ENCODE measurements around the gene KASH5.

KASH5 gene

GRCh38 chr19:49427339-49427738 lies 39.3 kb downstream of the KASH5 start:
- Mint-ChIP-seq H3K27ac (no peak overlapping the region), H3K36me3 (ENCODE audit: low read depth) (no peaks in the 10 kb centered on the region), H3K4me1 (ENCODE audit: low read depth) (peaks cover 43% of the 10 kb centered on the region), H3K27me3 (ENCODE audit: low read depth) (peaks cover 86% of the 10 kb centered on the region), H3K4me3 (no peak overlapping the region), H3K9me3 (no peaks in the 10 kb centered on the region)
- DNase-seq (ENCODE audit: low spot score), result no peak

DNA sequence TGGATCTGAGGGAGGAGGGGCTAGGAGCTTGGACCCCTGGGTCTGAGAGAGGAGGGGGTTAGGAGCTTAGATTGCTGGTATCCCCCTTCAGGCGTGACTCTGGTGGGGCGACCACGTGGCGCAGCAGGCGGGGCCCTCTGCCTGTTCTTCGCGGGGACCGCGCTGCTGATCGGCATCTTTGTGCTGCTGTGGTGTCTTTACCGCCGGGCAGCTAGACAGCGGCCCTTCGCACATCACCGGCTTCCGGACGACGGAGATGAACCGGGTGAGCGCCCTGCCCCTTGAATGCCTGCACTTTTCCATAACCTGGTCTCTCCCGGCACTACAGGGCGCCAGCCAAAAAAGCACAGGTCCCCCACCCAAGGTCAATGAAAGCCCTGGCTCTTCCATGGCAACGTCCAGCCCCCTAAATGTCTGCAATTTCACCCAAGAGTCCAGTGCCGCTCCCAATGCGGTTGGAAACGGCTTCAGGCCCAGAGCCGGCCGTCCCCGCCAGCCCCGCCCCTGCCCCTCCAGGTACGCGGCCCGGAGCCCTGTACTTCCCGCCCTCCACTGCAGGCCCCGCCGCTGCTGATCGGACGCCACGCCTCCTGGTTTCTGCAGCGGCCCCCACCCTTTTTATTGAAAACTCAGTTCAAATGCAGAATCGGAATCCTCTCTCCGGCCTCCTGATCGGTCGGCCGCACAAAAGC lies 40.0 kb downstream of the KASH5 start:
- peaks cover 85% of the 10 kb centered on the region for H3K27me3 Mint-ChIP-seq (ENCODE audit: low read depth)
- DNase-seq (ENCODE audit: low spot score), result peak; percentile 25
- H3K4me1 Mint-ChIP-seq (ENCODE audit: low read depth), result peaks cover 41% of the 10 kb centered on the region
- H3K9me3 Mint-ChIP-seq, result no peaks in the 10 kb centered on the region
- H3K27ac Mint-ChIP-seq, result no peak overlapping the region
- no peaks in the 10 kb centered on the region for H3K36me3 Mint-ChIP-seq (ENCODE audit: low read depth)
- H3K4me3 Mint-ChIP-seq, result peak overlapping the region; percentile 53

DNA sequence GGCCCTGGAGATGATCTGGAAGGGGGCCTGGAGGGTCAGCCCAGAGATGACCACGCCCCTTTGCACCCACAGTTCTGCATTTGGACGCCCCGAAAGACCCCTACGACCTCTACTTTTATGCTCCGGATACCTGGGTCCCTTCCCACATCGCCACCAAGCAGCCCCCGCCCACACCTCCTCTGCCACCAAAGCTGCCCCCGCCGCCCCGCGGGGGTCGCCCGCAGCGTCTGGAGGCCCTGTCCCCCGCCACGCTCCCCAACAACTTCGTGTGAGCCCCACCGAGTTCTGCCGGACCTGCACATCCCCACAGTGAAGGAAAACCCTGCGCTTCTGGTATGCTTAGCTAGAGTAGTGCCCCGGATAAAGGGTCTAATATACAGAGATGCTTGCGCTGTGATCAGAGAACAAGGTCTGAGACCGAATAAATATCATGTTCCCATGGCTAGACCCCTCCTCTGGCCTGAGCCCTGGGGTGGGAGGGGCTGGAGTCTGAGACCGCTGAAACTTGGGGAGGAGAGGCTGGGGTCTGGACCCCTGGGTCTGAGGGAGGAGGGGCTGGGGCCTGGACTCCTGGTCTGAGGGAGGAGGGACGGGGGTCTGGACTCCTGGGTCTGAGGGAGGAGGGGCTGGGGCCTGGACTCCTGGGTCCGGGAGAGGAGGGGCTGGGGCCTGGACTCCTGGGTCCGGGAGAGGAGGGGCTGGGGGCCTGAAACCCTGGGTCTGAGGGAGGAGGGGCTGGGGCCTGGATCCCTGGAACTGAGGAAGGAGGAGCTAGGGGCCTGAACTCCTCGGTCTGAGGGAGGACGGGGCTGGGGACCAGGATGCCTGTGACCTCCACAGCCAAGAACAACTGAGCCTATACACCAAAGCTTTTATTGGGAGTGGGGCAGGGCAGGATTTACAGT lies 40.8 kb downstream of the KASH5 start:
- peak overlapping the region; percentile 53 for H3K4me3 Mint-ChIP-seq
- peaks cover 36% of the 10 kb centered on the region for H3K4me1 Mint-ChIP-seq (ENCODE audit: low read depth)
- H3K9me3 Mint-ChIP-seq, result no peaks in the 10 kb centered on the region
- no peaks in the 10 kb centered on the region for H3K36me3 Mint-ChIP-seq (ENCODE audit: low read depth)
- no peak for DNase-seq (ENCODE audit: low spot score)
- peaks cover 87% of the 10 kb centered on the region for H3K27me3 Mint-ChIP-seq (ENCODE audit: low read depth)
- no peak overlapping the region for H3K27ac Mint-ChIP-seq

GRCh38 chr19:49430172-49430677 lies 42.2 kb downstream of the KASH5 start:
- no peak for DNase-seq (ENCODE audit: low spot score)
- Mint-ChIP-seq H3K27ac (no peak overlapping the region), H3K4me1 (ENCODE audit: low read depth) (peaks cover 27% of the 10 kb centered on the region), H3K36me3 (ENCODE audit: low read depth) (no peaks in the 10 kb centered on the region), H3K27me3 (ENCODE audit: low read depth) (peaks cover 85% of the 10 kb centered on the region), H3K4me3 (no peak overlapping the region), H3K9me3 (no peaks in the 10 kb centered on the region)

- Mint-ChIP-seq H3K27me3 (ENCODE audit: low read depth) (peaks cover 85% of the 10 kb centered on the region), H3K9me3 (no peaks in the 10 kb centered on the region), H3K27ac (no peak overlapping the region), H3K4me3 (no peak overlapping the region), H3K36me3 (ENCODE audit: low read depth) (no peaks in the 10 kb centered on the region), H3K4me1 (ENCODE audit: low read depth) (peaks cover 33% of the 10 kb centered on the region)
- no peak for DNase-seq (ENCODE audit: low spot score)
Observed at GRCh38 chr19:49430678-49431329, 42.8 kb downstream of the KASH5 start.

DNA sequence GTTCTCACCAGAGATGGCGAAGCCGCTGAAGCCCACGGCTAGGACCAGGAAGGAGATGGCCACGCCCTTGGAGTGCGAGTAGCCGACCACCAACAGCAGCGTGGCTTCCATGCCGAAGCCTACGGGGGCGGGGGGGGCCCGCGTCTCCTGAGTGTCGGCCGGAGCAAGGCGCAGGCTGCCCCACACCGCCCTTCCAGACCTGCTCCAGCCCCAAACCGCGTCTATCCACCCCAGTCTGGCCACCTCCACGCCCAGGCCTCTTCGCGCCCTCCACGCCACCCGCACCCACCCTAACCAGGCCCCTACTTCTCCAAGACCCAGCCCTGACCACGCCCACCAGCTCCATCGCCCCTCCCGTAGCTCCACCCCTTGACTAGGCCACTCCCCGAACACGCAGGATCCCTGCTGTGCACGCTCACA lies 43.3 kb downstream of the KASH5 start:
- Mint-ChIP-seq H3K9me3 (no peaks in the 10 kb centered on the region), H3K27ac (no peak overlapping the region), H3K27me3 (ENCODE audit: low read depth) (peaks cover 85% of the 10 kb centered on the region), H3K4me1 (ENCODE audit: low read depth) (peaks cover 36% of the 10 kb centered on the region), H3K4me3 (no peak overlapping the region), H3K36me3 (ENCODE audit: low read depth) (no peaks in the 10 kb centered on the region)
- DNase-seq (ENCODE audit: low spot score), result no peak

DNA sequence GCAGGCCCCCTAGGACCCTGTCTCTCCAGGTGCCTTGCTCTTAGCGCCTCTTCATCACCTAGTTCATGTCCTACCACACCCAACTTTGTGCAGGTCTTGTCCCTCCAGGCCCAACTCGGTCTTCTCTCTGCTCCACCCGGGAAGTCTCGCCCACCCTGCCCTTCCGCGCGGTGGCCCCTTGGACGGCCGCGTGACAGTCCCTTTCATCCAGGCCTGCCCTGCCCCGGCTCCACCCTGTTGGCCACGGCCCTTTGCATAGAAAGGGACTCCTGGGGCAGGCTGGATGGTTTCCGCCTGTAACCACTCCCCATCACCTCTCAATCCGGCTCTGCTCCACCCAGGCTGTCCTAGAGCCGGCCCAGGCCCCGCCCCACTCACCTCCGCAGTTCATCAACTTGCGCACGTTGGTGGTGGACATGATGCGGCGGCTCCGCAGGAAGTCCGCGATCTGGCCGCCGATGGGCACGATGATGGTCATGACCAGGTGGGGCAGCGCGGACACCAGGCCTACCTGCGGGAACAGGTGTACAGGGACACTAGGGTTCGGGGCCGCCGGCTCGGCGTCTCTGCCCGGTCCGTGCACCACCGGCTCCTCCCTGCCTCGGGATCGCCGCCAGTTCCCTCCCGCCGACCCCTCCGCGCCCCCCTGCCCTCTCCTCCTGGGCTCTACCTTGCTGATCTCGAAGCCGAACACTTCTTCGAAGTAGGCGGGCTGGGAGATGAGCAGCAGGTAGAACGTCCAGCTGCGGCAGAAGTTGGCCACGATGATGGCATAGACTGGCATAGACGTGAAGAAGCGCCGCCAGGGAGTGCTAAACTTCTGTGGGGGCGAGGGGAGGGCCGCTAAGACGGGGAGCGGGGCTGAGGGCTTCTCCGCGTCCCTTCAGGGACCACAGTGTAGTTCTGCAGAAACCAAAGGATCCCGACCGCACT lies 44.4 kb downstream of the KASH5 start:
- H3K9me3 Mint-ChIP-seq, result no peaks in the 10 kb centered on the region
- peak overlapping the region; percentile 42 for H3K4me3 Mint-ChIP-seq
- peaks cover 31% of the 10 kb centered on the region for H3K4me1 Mint-ChIP-seq (ENCODE audit: low read depth)
- DNase-seq (ENCODE audit: low spot score), result no peak
- H3K36me3 Mint-ChIP-seq (ENCODE audit: low read depth), result no peaks in the 10 kb centered on the region
- no peak overlapping the region for H3K27ac Mint-ChIP-seq
- peaks cover 85% of the 10 kb centered on the region for H3K27me3 Mint-ChIP-seq (ENCODE audit: low read depth)

DNA sequence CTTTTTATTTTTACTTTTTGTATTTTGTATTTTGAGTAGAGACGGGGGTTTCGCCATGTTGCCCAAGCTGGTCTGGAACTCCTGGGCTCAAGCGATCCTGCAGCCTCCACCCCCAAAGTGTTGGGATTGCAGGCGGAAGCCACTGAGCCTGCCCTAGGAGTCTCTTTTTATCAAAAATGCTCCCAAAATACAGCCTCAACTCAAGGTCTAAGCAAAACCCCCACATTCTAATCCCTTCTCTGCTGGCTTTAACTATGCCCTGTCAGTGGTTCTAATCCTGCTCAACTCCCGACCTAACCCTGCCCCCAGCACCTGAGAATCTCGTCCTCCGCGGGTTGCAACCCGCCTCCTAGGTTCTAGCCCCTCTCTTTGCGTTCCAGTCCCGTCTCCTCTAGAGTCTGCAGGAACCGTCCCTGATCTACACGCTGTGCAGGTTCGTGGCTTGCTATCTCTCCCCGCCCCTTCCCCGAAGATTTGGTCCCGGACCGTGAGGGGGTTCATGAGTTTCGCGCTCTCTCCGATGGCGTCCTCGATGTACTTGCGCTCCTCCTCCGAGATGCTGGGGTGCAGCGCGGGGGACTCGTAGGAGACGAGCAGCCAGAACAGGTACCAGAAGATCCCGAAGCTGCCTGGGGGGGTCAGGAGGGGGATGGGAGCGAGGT lies 45.3 kb downstream of the KASH5 start:
- no peak overlapping the region for H3K27ac Mint-ChIP-seq
- H3K4me1 Mint-ChIP-seq (ENCODE audit: low read depth), result peaks cover 26% of the 10 kb centered on the region
- DNase-seq (ENCODE audit: low spot score), result no peak
- H3K9me3 Mint-ChIP-seq, result no peaks in the 10 kb centered on the region
- peaks cover 87% of the 10 kb centered on the region for H3K27me3 Mint-ChIP-seq (ENCODE audit: low read depth)
- H3K36me3 Mint-ChIP-seq (ENCODE audit: low read depth), result no peaks in the 10 kb centered on the region
- no peak overlapping the region for H3K4me3 Mint-ChIP-seq

- Mint-ChIP-seq H3K4me1 (ENCODE audit: low read depth) (peaks cover 24% of the 10 kb centered on the region), H3K36me3 (ENCODE audit: low read depth) (no peaks in the 10 kb centered on the region), H3K27me3 (ENCODE audit: low read depth) (peaks cover 88% of the 10 kb centered on the region), H3K4me3 (no peak overlapping the region), H3K9me3 (no peaks in the 10 kb centered on the region), H3K27ac (no peak overlapping the region)
- DNase-seq (ENCODE audit: low spot score), result no peak
Observed at GRCh38 chr19:49434907-49435583, 47.0 kb downstream of the KASH5 start.

DNA sequence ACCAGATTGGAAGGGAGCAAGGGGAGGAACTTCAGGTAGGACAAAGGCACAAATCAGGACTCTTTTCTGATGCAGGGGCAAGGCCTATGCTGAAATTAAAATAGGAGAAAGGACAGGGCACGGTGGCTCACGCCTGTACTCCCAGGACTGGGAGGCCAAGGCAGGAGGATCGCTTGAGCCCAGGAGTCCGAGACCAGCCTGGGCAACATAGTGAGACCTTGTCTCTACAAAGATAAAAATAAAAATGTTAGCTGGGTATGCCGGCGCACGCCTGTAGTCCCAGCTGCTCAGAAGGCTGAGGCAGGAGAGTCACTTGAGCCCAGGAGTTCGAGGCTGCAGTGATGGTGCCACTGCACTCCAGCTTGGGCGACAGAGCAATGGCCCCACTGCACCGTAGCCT lies 47.6 kb downstream of the KASH5 start:
- no peak for DNase-seq (ENCODE audit: low spot score)
- Mint-ChIP-seq H3K4me1 (ENCODE audit: low read depth) (peaks cover 23% of the 10 kb centered on the region), H3K4me3 (no peak overlapping the region), H3K27ac (no peak overlapping the region), H3K27me3 (ENCODE audit: low read depth) (peaks cover 90% of the 10 kb centered on the region), H3K36me3 (ENCODE audit: low read depth) (no peaks in the 10 kb centered on the region), H3K9me3 (no peaks in the 10 kb centered on the region)

- H3K4me1 Mint-ChIP-seq (ENCODE audit: low read depth), result peaks cover 26% of the 10 kb centered on the region
- H3K27ac Mint-ChIP-seq, result no peak overlapping the region
- peaks cover 90% of the 10 kb centered on the region for H3K27me3 Mint-ChIP-seq (ENCODE audit: low read depth)
- H3K36me3 Mint-ChIP-seq (ENCODE audit: low read depth), result no peaks in the 10 kb centered on the region
- no peaks in the 10 kb centered on the region for H3K9me3 Mint-ChIP-seq
- no peak overlapping the region for H3K4me3 Mint-ChIP-seq
- DNase-seq (ENCODE audit: low spot score), result peak; percentile 51
Observed at GRCh38 chr19:49436381-49437017, 48.5 kb downstream of the KASH5 start.

DNA sequence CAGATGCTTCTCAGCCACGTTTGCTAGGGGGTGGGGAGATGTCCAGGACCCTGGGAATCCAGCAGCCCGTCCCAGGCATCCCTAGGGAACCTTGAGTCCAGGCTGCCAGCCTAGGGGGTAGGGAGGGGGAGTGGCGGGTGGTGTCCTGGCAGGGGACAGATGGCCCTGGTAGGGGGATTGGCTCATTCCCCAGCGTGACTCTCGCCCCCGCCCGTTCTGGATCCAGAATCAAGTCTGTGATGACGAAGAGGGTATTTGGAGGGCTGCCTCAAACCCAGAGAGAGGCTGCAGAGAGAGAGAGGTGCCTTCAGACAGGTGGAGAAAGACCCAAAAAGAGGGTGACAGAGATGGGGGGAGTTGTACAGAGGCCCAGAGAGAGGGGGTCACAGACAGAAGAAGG lies 49.2 kb downstream of the KASH5 start:
- Mint-ChIP-seq H3K27me3 (ENCODE audit: low read depth) (peaks cover 92% of the 10 kb centered on the region), H3K4me1 (ENCODE audit: low read depth) (peaks cover 30% of the 10 kb centered on the region), H3K36me3 (ENCODE audit: low read depth) (no peaks in the 10 kb centered on the region), H3K27ac (no peak overlapping the region), H3K9me3 (no peaks in the 10 kb centered on the region), H3K4me3 (no peak overlapping the region)
- DNase-seq (ENCODE audit: low spot score), result no peak

All from T-helper 2 cell treated with Interferon-gamma antibody and Interleukin-4, amounts not matched to agents 5 μg/mL and 100 μg/mL, for 36 hours (primary cell).